HL-60 (cell line): ENCODE data around the gene CELF2.

ENCODE experiments used
- DNase-seq, 2 experiments: peaks; one replicate each; pipeline ENCODE4 v3.0.0-alpha.2; 2010 to 2020; ENCODE audit warnings: low read depth in 1 of 2, low spot score in 1 of 2
- H3K27ac ChIP-seq: fragments of 250-450 bp; sonication (Bioruptor Pico); replicated peaks from 2 replicates; pipeline ENCODE4 v1.5.1; 2020; ENCODE audit warnings: mild to moderate bottlenecking, moderate library complexity
- H3K27me3 ChIP-seq: fragments of 250-450 bp; sonication (Bioruptor Pico); 2 replicates; pipeline ENCODE4 v1.5.1; 2021; ENCODE audit warnings: mild to moderate bottlenecking, moderate library complexity; ENCODE audit not compliant: insufficient read depth, poor library complexity, severe bottlenecking
- H3K4me3 ChIP-seq: replicated peaks from 2 replicates; pipeline ENCODE4 v1.5.1; 2011; ENCODE audit warnings: mild to moderate bottlenecking, control low read depth, low read length; ENCODE audit not compliant: insufficient read depth
- CTCF ChIP-seq: IDR thresholded peaks from one replicate; pipeline ENCODE4 v1.5.1; 2011; ENCODE audit warnings: low read length, control low read depth, inconsistent platforms; ENCODE audit not compliant: insufficient read depth
- GABPA ChIP-seq: IDR thresholded peaks from 2 replicates; pipeline ENCODE4 v1.6.1; 2012; ENCODE audit warnings: low read depth
- POLR2AphosphoS5 ChIP-seq: IDR thresholded peaks from 2 replicates; pipeline ENCODE4 v1.6.1; 2012; ENCODE audit warnings: low read depth
- REST ChIP-seq: IDR thresholded peaks from 2 replicates; pipeline ENCODE4 v1.6.1; 2012; ENCODE audit warnings: low read depth; ENCODE audit not compliant: insufficient replicate concordance
- SPI1 ChIP-seq: IDR thresholded peaks from 2 replicates; pipeline ENCODE4 v1.6.1; 2012; ENCODE audit warnings: low read depth, mild to moderate bottlenecking, borderline replicate concordance

Gene CELF2

GRCh38 chr10:11097686-11098085, 80.0 kb downstream of the CELF2 start:
- Histone ChIP-seq H3K27me3 (no peaks in the 10 kb centered on the region), H3K27ac (no peak overlapping the region), H3K4me3 (no peak overlapping the region)
- TF ChIP-seq POLR2AphosphoS5 (no peak), GABPA (no peak), CTCF (no peak), SPI1 (no peak), REST (no peak)
- no peak for DNase-seq

- no peak for DNase-seq
- Histone ChIP-seq H3K27me3 (no peaks in the 10 kb centered on the region), H3K4me3 (no peak overlapping the region), H3K27ac (no peak overlapping the region)
- no peak for TF ChIP-seq REST
- no peak for TF ChIP-seq GABPA
- TF ChIP-seq CTCF: no peak
- TF ChIP-seq SPI1: no peak
- TF ChIP-seq POLR2AphosphoS5: no peak
Observed at GRCh38 chr10:11098666-11099065, 81.0 kb downstream of the CELF2 start.

GRCh38 chr10:11104772-11105675, 87.4 kb downstream of the CELF2 start:
- Histone ChIP-seq H3K4me3 (no peak overlapping the region), H3K27me3 (no peaks in the 10 kb centered on the region), H3K27ac (no peak overlapping the region)
- no peak for TF ChIP-seq POLR2AphosphoS5
- DNase-seq: no peak

DNA sequence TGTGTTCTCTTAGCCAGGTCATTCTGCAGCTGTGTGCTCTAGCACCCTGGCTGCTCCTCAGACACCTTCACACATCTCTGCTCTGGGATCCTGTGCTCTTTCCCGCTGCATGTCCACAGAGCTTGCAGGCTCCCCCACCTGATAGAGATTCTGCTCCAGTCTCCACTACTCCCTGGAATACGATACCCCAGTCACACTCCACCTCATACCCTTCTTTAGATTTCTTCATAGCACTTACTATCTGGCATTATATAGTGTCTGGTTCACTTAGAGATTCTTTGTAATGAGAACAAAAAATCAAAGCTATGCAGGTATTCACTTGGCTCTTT, 88.0 kb downstream of the CELF2 start:
- Histone ChIP-seq H3K27me3 (no peaks in the 10 kb centered on the region), H3K27ac (no peak overlapping the region), H3K4me3 (no peak overlapping the region)
- no peak for DNase-seq
- no peak for TF ChIP-seq CTCF
- TF ChIP-seq REST: no peak
- no peak for TF ChIP-seq GABPA
- no peak for TF ChIP-seq POLR2AphosphoS5
- no peak for TF ChIP-seq SPI1
